GM18508 (cell line): Measurements from ENCODE around the gene PRSS37.

Source experiments
- ATAC-seq: cut with Tn5 transposase; IDR thresholded peaks from one replicate; pipeline ENCODE4 v1.9.1; 2021; ENCODE audit warnings: moderate number of reproducible peaks; ENCODE audit not compliant: insufficient read depth, unreplicated experiment

The PRSS37 gene

GRCh38 chr7:141789917-141790316 is 51.4 kb downstream of the PRSS37 start, which contains the start of gene TAS2R5:
Gene TAS2R5, plus strand, starts transcription at chr7:141790217. Its CDS starts 145 bp downstream, at chr7:141790362.
- ATAC-seq, result no peak

- ATAC-seq, result no peak
These were observed 53.0 kb downstream of the PRSS37 start for GRCh38 chr7:141788296-141788695.
